ENCODE measurements around the gene CD4.

- TF ChIP-seq CTCF (conservative IDR thresholded peaks at IDR 0.05), result no peak
- TF ChIP-seq ZFX (IDR thresholded peaks at IDR 0.05), result no peak
These were observed 17.0 kb upstream of the CD4 start, which contains the start of gene LAG3 for GRCh38 chr12:6772331-6772695.

Measured in C4-2B (cell line).